H1 (cell line): Measurements from ENCODE around the gene PTPRD. TPM values are rescaled to one million over a fixed set of nuclear protein-coding genes. Genes with fewer than 3 reads are reported as not detected.

Source experiments
- CTCF ChIA-PET: fragments of 300-600 bp; sonication (Branson Sonifier 250); formaldehyde crosslinking; loops from one replicate; lab custom pipeline; 2021; ENCODE audit not compliant: partially characterized antibody; lab: Charles Lee
- POLR2A ChIA-PET: fragments of 300-600 bp; sonication (Branson Sonifier 250); formaldehyde crosslinking; loops from one replicate; lab custom pipeline; 2021; ENCODE audit warnings: inconsistent platforms; ENCODE audit not compliant: partially characterized antibody; lab: Charles Lee
- DNase-seq, 2 experiments: peaks; one replicate each; pipeline versions ENCODE4 v3.0.0 to v3.0.0-alpha.2; 2010 to 2022; ENCODE audit warnings: low spot score in 2 of 2, low read depth in 1 of 2, mixed read lengths in 1 of 2
- FAIRE-seq: peaks from 2 replicates; lab custom pipeline; 2011; peaks lifted over from hg19 to GRCh38; lab: Jason Lieb, UNC
- H2AFZ ChIP-seq: 2 replicates; pipeline ENCODE4 v1.8.1; 2012; ENCODE audit warnings: low read length, inconsistent platforms
- H2AK5ac ChIP-seq: 2 replicates; pipeline ENCODE4 v1.6.1; 2013; ENCODE audit warnings: low read depth, low read length
- H2BK120ac ChIP-seq: replicated peaks from 2 replicates; pipeline ENCODE3; 2013; ENCODE audit warnings: low read depth, low read length, inconsistent platforms
- H2BK12ac ChIP-seq: 2 replicates; pipeline ENCODE4 v1.6.1; 2013; ENCODE audit warnings: low read depth, low read length
- H2BK15ac ChIP-seq: 2 replicates; pipeline ENCODE4 v1.6.1; 2013; ENCODE audit warnings: low read length
- H2BK20ac ChIP-seq: 2 replicates; pipeline ENCODE4 v1.6.1; 2013; ENCODE audit warnings: low read length
- H2BK5ac ChIP-seq: 2 replicates; pipeline ENCODE4 v1.6.1; 2013; ENCODE audit warnings: low read depth, low read length
- H3K14ac ChIP-seq: 2 replicates; pipeline ENCODE4 v1.6.1; 2013; ENCODE audit warnings: inconsistent platforms; ENCODE audit not compliant: insufficient read length
- H3K18ac ChIP-seq: 2 replicates; pipeline ENCODE4 v1.6.1; 2013; ENCODE audit warnings: low read length; ENCODE audit errors: extremely low read depth
- H3K23ac ChIP-seq: 2 replicates; pipeline ENCODE4 v1.6.1; 2013; ENCODE audit warnings: inconsistent platforms; ENCODE audit not compliant: insufficient read length
- H3K23me2 ChIP-seq: 2 replicates; pipeline ENCODE4 v1.6.1; 2013; ENCODE audit warnings: low read depth, low read length
- H3K27ac ChIP-seq: 2 replicates; pipeline ENCODE4 v1.6.1; 2011; ENCODE audit warnings: low read depth, low read length, inconsistent platforms
- H3K27me3 ChIP-seq, 4 experiments: replicated peaks in 1 of 4; 1 replicate in 1 of 4; 2 replicates in 3 of 4; pipeline versions ENCODE4 v1.6.1 to v1.8.1; 2011 to 2013; ENCODE audit warnings: low read length in 3 of 4, mild to moderate bottlenecking in 3 of 4, inconsistent platforms in 2 of 4, mixed read lengths in 2 of 4, moderate library complexity in 1 of 4; ENCODE audit not compliant: control insufficient read depth in 3 of 4, insufficient read depth in 3 of 4; ENCODE audit errors: extremely low read depth in 1 of 4
- H3K36me3 ChIP-seq, 4 experiments: 2 replicates each; pipeline versions ENCODE4 v1.6.1 to v1.8.1; 2011 to 2013; ENCODE audit warnings: mild to moderate bottlenecking in 4 of 4, low read length in 3 of 4, moderate library complexity in 2 of 4, control low read depth in 1 of 4, inconsistent platforms in 1 of 4; ENCODE audit not compliant: insufficient read depth in 4 of 4, control insufficient read depth in 2 of 4
- H3K4ac ChIP-seq: replicated peaks from 2 replicates; pipeline ENCODE3; 2013; ENCODE audit warnings: low read length, low read depth, mixed read lengths, inconsistent platforms; ENCODE audit not compliant: insufficient read length
- H3K4me1 ChIP-seq, 4 experiments: replicated peaks in 1 of 4; 1 replicate in 1 of 4; 2 replicates in 3 of 4; pipeline versions ENCODE4 v1.6.1 to v1.8.1; 2011 to 2013; ENCODE audit warnings: low read length in 3 of 4, inconsistent platforms in 2 of 4, mixed read lengths in 1 of 4; ENCODE audit not compliant: insufficient read depth in 4 of 4, control insufficient read depth in 3 of 4
- H3K4me2 ChIP-seq, 2 experiments: 2 replicates each; pipeline versions ENCODE4 v1.6.1 to v1.8.1; 2011 to 2013; ENCODE audit warnings: low read depth in 2 of 2, low read length in 2 of 2, control low read depth in 1 of 2, inconsistent platforms in 1 of 2, mild to moderate bottlenecking in 1 of 2; ENCODE audit not compliant: insufficient read depth in 1 of 2
- H3K4me3 ChIP-seq, 4 experiments: fragments of 200-600, 300-600 bp in 1 of 4; sonication (generic), shearing (Covaris generic), sonication (Bioruptor Twin) in 1 of 4; 2 replicates each; pipeline versions ENCODE4 v1.5.1 to v1.8.1; 2011 to 2016; ENCODE audit warnings: low read length in 4 of 4, low read depth in 3 of 4, control low read depth in 2 of 4, inconsistent platforms in 2 of 4, mild to moderate bottlenecking in 2 of 4, mixed read lengths in 1 of 4, moderate library complexity in 1 of 4; ENCODE audit not compliant: insufficient read depth in 2 of 4; ENCODE audit errors: extremely low read depth in 1 of 4
- H3K56ac ChIP-seq: replicated peaks from 2 replicates; pipeline ENCODE3; 2013; ENCODE audit warnings: low read depth, mild to moderate bottlenecking, mixed read lengths, low read length, inconsistent platforms; ENCODE audit not compliant: insufficient read length
- H3K79me1 ChIP-seq: 2 replicates; pipeline ENCODE4 v1.6.1; 2013; ENCODE audit warnings: low read depth, low read length, control low read depth
- H3K79me2 ChIP-seq, 2 experiments: 2 replicates each; pipeline versions ENCODE4 v1.6.1 to v1.8.1; 2012 to 2013; ENCODE audit warnings: low read length in 2 of 2, mild to moderate bottlenecking in 2 of 2, inconsistent platforms in 1 of 2; ENCODE audit not compliant: insufficient read depth in 2 of 2, control insufficient read depth in 1 of 2
- H3K9ac ChIP-seq, 4 experiments: replicated peaks in 1 of 4; 1 replicate in 1 of 4; 2 replicates in 3 of 4; pipeline versions ENCODE4 v1.6.1 to v1.8.1; 2011 to 2013; ENCODE audit warnings: low read depth in 3 of 4, low read length in 3 of 4, control low read depth in 2 of 4, mild to moderate bottlenecking in 2 of 4, moderate library complexity in 2 of 4, inconsistent platforms in 1 of 4; ENCODE audit errors: extremely low read depth in 1 of 4
- H3K9me3 ChIP-seq, 2 experiments: 2 replicates each; pipeline versions ENCODE4 v1.6.1 to v1.8.1; 2012 to 2013; ENCODE audit warnings: mild to moderate bottlenecking in 2 of 2, moderate library complexity in 2 of 2, control low read depth in 1 of 2, inconsistent platforms in 1 of 2, low read depth in 1 of 2, low read length in 1 of 2, mixed read lengths in 1 of 2; ENCODE audit not compliant: insufficient read depth in 2 of 2
- H4K20me1 ChIP-seq, 2 experiments: replicated peaks in 1 of 2; 2 replicates each; pipeline versions ENCODE3 to v1.8.1; 2011 to 2013; ENCODE audit warnings: inconsistent platforms in 2 of 2, low read length in 2 of 2, mild to moderate bottlenecking in 1 of 2; ENCODE audit not compliant: insufficient read depth in 2 of 2, control insufficient read depth in 1 of 2
- H4K5ac ChIP-seq: 2 replicates; pipeline ENCODE4 v1.6.1; 2013; ENCODE audit warnings: low read length, low read depth, mixed read lengths, inconsistent platforms; ENCODE audit not compliant: insufficient read length
- H4K8ac ChIP-seq: 2 replicates; pipeline ENCODE4 v1.8.0; 2013; ENCODE audit warnings: mild to moderate bottlenecking, moderate library complexity, low read length, inconsistent platforms; ENCODE audit not compliant: insufficient read depth; ENCODE audit errors: extremely low read depth
- H4K91ac ChIP-seq: replicated peaks from 2 replicates; pipeline ENCODE3; 2013; ENCODE audit warnings: low read length, mixed read lengths, inconsistent platforms; ENCODE audit not compliant: insufficient read length
- CHD1 ChIP-seq: IDR thresholded peaks from 2 replicates; pipeline ENCODE4 v1.6.1; 2012; ENCODE audit warnings: low read depth, low read length, improper control_type of control experiment
- EZH2 ChIP-seq: fragments of 200-600 bp; sonication (generic); IDR thresholded peaks from 2 replicates; pipeline ENCODE4 v1.7.1; 2012; ENCODE audit warnings: low read depth, mild to moderate bottlenecking, moderate library complexity, low read length, inconsistent platforms; ENCODE audit not compliant: severe bottlenecking
- YY1 ChIP-seq: IDR thresholded peaks from 2 replicates; pipeline ENCODE4 v1.6.1; 2011; ENCODE audit warnings: low read depth, mild to moderate bottlenecking, low read length
- WGBS, 2 experiments: shearing (Covaris generic) in 1 of 2; methylation state at CpG; one replicate each; pipeline versions ENCODE4 v1.1.6 to v1.1.7; 2013 to 2015; ENCODE audit warnings: low lambda C conversion rate in 2 of 2, mixed read lengths in 2 of 2, inconsistent platforms in 1 of 2, low coverage in 1 of 2, missing lambda C conversion rate in 1 of 2; ENCODE audit not compliant: insufficient replicate concordance in 2 of 2, insufficient coverage in 1 of 2, insufficient read length in 1 of 2; ENCODE audit errors: extremely low coverage in 1 of 2, missing lambda C conversion rate in 1 of 2; 5-methylcytosine and 5-hydroxymethylcytosine counted together
- polyA plus RNA-seq, 7 experiments: library from polyadenylated mRNA; depleted of rRNA in 3 of 7; stranded (reverse) in 5 of 7; unstranded in 2 of 7; fragments of >200 nt in 5 of 7; fragments of 200-250 nt in 2 of 7; gene quantifications; 1 replicate in 5 of 7; 2 replicates in 1 of 7; 4 replicates in 1 of 7; pipeline versions ENCODE4 v1.2.1 to v1.2.3, GENCODE V29; 2011 to 2013; ENCODE audit warnings: missing spikeins in 2 of 7, mixed read lengths in 2 of 7
- total RNA-seq: library from RNA; stranded (reverse); fragmentation: NEBNext Ultra II Directional; extraction: Animal tissue kit (Norgen Biotek cat#: 25700); gene quantifications from 2 replicates; pipeline ENCODE4 v1.2.1, GENCODE V29; 2021

Gene PTPRD
- total and polyA plus RNA-seq, 2 of the 8 experiments (the other 6 are each of a cell fraction or from before 2014, with no cell fraction given) = 17.2 to 77.0 TPM

GRCh38 chr9:8346296-8346695 is 2266.5 kb downstream of the PTPRD start:
- Histone ChIP-seq H2BK5ac (no peak overlapping the region), H3K14ac (no peak overlapping the region), H3K23ac (no peak overlapping the region), H2BK20ac (no peak overlapping the region), H3K4me1 (no peaks in the 10 kb centered on the region), H3K79me1 (no peaks in the 10 kb centered on the region)
- no peak for FAIRE-seq
- POLR2A ChIA-PET = no interaction called here
- TF ChIP-seq EZH2 (no peak), CHD1 (no peak), YY1 (no peak)
- TF ChIP-seq, all 59 proteins: peak for 0
- H3K4ac ChIP-seq = no peak overlapping the region
- H3K27me3 ChIP-seq = no peaks in the 10 kb centered on the region
- no peak for DNase-seq
- H3K36me3 ChIP-seq = no peaks in the 10 kb centered on the region
- H3K18ac ChIP-seq = no peak overlapping the region
- no peaks in the 10 kb centered on the region for H4K20me1 ChIP-seq
- no peaks in the 10 kb centered on the region for H3K9me3 ChIP-seq
- no peak overlapping the region for H3K27ac ChIP-seq
- H4K8ac ChIP-seq = no peak overlapping the region
- no peak overlapping the region for H2BK120ac ChIP-seq
- CTCF ChIA-PET = no interaction called here
- no peak overlapping the region for H2AFZ ChIP-seq
- no peak overlapping the region for H2BK15ac ChIP-seq
- H3K9ac ChIP-seq = no peak overlapping the region
- no peak overlapping the region for H3K4me3 ChIP-seq
- no peaks in the 10 kb centered on the region for H3K79me2 ChIP-seq
- H2AK5ac ChIP-seq = no peak overlapping the region
- no peak overlapping the region for H3K4me2 ChIP-seq
- no peak overlapping the region for H4K5ac ChIP-seq
- H4K91ac ChIP-seq = no peak overlapping the region
- H3K23me2 ChIP-seq = no peaks in the 10 kb centered on the region
- H3K56ac ChIP-seq = no peak overlapping the region
- WGBS, 2 experiments = 97% methylated on average over 4 of the region's 4 CpGs; no CpG with 5 or more reads in 1 of the 2 experiments
- no peak overlapping the region for H2BK12ac ChIP-seq
